ENCODE measurements around the gene HOXD11. TPM values are rescaled to one million over a fixed set of nuclear protein-coding genes. Genes with fewer than 3 reads are reported as not detected.

HOXD11 gene
- total RNA-seq, 2 donors from 2014 or later: not detected

- H3K9me3 ChIP-seq: no peaks in the 10 kb centered on the region
- no peak for TF ChIP-seq CTCF (IDR thresholded peaks at IDR 0.05)
- no peaks in the 10 kb centered on the region for H3K36me3 ChIP-seq
- DNase-seq (ENCODE audit: low spot score): no peak
- peaks cover 0 to 10% of the 10 kb centered on the region in 2 donors for H3K4me1 ChIP-seq
- peaks cover 36 to 40% of the 10 kb centered on the region in 2 donors for H3K27me3 ChIP-seq
- no peak overlapping the region for H3K4me3 ChIP-seq
- H3K27ac ChIP-seq: no peak overlapping the region
These were observed 41.8 kb downstream of the HOXD11 start for GRCh38 chr2:176148751-176149421.

- no peak overlapping the region for H3K4me3 ChIP-seq
- peaks cover 0 to 10% of the 10 kb centered on the region in 2 donors for H3K4me1 ChIP-seq
- no peak for DNase-seq (ENCODE audit: low spot score)
- no peak overlapping the region for H3K27ac ChIP-seq
- H3K9me3 ChIP-seq: no peaks in the 10 kb centered on the region
- H3K36me3 ChIP-seq: no peaks in the 10 kb centered on the region
- H3K27me3 ChIP-seq: peaks cover 39 to 40% of the 10 kb centered on the region in 2 donors
- no peak for TF ChIP-seq CTCF (IDR thresholded peaks at IDR 0.05)
These were observed 42.4 kb downstream of the HOXD11 start for GRCh38 chr2:176149481-176149938.

- H3K36me3 ChIP-seq: no peaks in the 10 kb centered on the region
- no peak for TF ChIP-seq CTCF (IDR thresholded peaks at IDR 0.05)
- no peak overlapping the region for H3K4me3 ChIP-seq
- no peak for DNase-seq (ENCODE audit: low spot score)
- H3K27ac ChIP-seq: no peak overlapping the region
- peaks cover 0 to 10% of the 10 kb centered on the region in 2 donors for H3K4me1 ChIP-seq
- H3K27me3 ChIP-seq: peaks cover 39 to 40% of the 10 kb centered on the region in 2 donors
- H3K9me3 ChIP-seq: no peaks in the 10 kb centered on the region
These were observed 43.0 kb downstream of the HOXD11 start for GRCh38 chr2:176149939-176150583.

GRCh38 chr2:176150584-176151441, 43.7 kb downstream of the HOXD11 start:
- Histone ChIP-seq H3K4me1 (peaks cover 0 to 10% of the 10 kb centered on the region in 2 donors), H3K4me3 (no peak overlapping the region), H3K36me3 (no peaks in the 10 kb centered on the region), H3K27me3 (peaks cover 39 to 44% of the 10 kb centered on the region in 2 donors), H3K27ac (no peak overlapping the region), H3K9me3 (no peaks in the 10 kb centered on the region)
- TF ChIP-seq CTCF (IDR thresholded peaks at IDR 0.05): no peak
- DNase-seq (ENCODE audit: low spot score): no peak

GRCh38 chr2:176151442-176152287, 44.6 kb downstream of the HOXD11 start, which contains the start of gene HOXD4:
Gene HOXD4, plus strand, starts transcription at chr2:176151550. Its CDS starts 84 bp downstream, at chr2:176151634.
- DNase-seq (ENCODE audit: low spot score): no peak
- Histone ChIP-seq H3K27ac (no peak within 1 kb of the TSS), H3K36me3 (no peaks in the 10 kb centered on the region), H3K4me1 (peaks cover 0 to 10% of the 10 kb centered on the region in 2 donors), H3K4me3 (peak within 1 kb of the TSS in 1 of 2 donors; percentile 15), H3K9me3 (no peaks in the 10 kb centered on the region), H3K27me3 (peaks cover 47 to 49% of the 10 kb centered on the region in 2 donors)
- no peak for TF ChIP-seq CTCF (IDR thresholded peaks at IDR 0.05)

All from right atrium auricular region (tissue), 2 donors.